ENCODE measurements around the gene PSAPL1.
"Not testable (repeated sequence)": the region's sequence is repeated elsewhere in the genome, so short reads cannot be mapped to it uniquely, and the experiment has no call there.

Gene PSAPL1

GRCh38 chr4:7461230-7461629, 26.5 kb upstream of the PSAPL1 start:
- TF ChIP-seq CTCF (IDR thresholded peaks at IDR 0.05; ENCODE audit: control insufficient read depth, extremely low read depth, insufficient read depth): no peak

GRCh38 chr4:7460566-7460965, 25.8 kb upstream of the PSAPL1 start:
- DNase-seq (ENCODE audit: low read depth): no peak
- H3K4me3 ChIP-seq (ENCODE audit: low read depth, low read length): no peak overlapping the region
- no peak for TF ChIP-seq CTCF (IDR thresholded peaks at IDR 0.05; ENCODE audit: control insufficient read depth, extremely low read depth, insufficient read depth)

More at GRCh38 chr4:7461230-7461629, 26.5 kb upstream of the PSAPL1 start:
- H3K4me3 ChIP-seq (ENCODE audit: low read depth, low read length): no peak overlapping the region
- DNase-seq (ENCODE audit: low read depth): no peak

- no peak overlapping the region for H3K4me3 ChIP-seq (ENCODE audit: low read depth, low read length)
- TF ChIP-seq CTCF (IDR thresholded peaks at IDR 0.05; ENCODE audit: control insufficient read depth, extremely low read depth, insufficient read depth): no peak
- no peak for DNase-seq (ENCODE audit: low read depth)
Observed at GRCh38 chr4:7459471-7459870, 24.7 kb upstream of the PSAPL1 start.

- DNase-seq (ENCODE audit: low read depth): no peak
- no peak for TF ChIP-seq CTCF (IDR thresholded peaks at IDR 0.05; ENCODE audit: control insufficient read depth, extremely low read depth, insufficient read depth)
Observed at GRCh38 chr4:7458477-7458876, 23.7 kb upstream of the PSAPL1 start.

GRCh38 chr4:7458066-7458425, 23.3 kb upstream of the PSAPL1 start:
- H3K4me3 ChIP-seq (ENCODE audit: low read depth, low read length): no peak overlapping the region
- no peak for TF ChIP-seq CTCF (IDR thresholded peaks at IDR 0.05; ENCODE audit: control insufficient read depth, extremely low read depth, insufficient read depth)

More at GRCh38 chr4:7458477-7458876, 23.7 kb upstream of the PSAPL1 start:
- no peak overlapping the region for H3K4me3 ChIP-seq (ENCODE audit: low read depth, low read length)

GRCh38 chr4:7457201-7458065, 22.7 kb upstream of the PSAPL1 start:
- DNase-seq (ENCODE audit: low read depth): no peak
- TF ChIP-seq CTCF (IDR thresholded peaks at IDR 0.05; ENCODE audit: control insufficient read depth, extremely low read depth, insufficient read depth): no peak
- no peak overlapping the region for H3K4me3 ChIP-seq (ENCODE audit: low read depth, low read length)

More at GRCh38 chr4:7458066-7458425, 23.3 kb upstream of the PSAPL1 start:
- DNase-seq (ENCODE audit: low read depth): no peak

GRCh38 chr4:7452802-7453201, 18.1 kb upstream of the PSAPL1 start:
- not testable (repeated sequence) for DNase-seq (ENCODE audit: low read depth); H3K4me3 ChIP-seq (ENCODE audit: low read depth, low read length)

Measured in LNCaP clone FGC (cell line).